AG10803 (cell line): Measurements from ENCODE around the gene FAM131A.

Experiments
- DNase-seq: peaks from one replicate; pipeline ENCODE4 v3.0.0; 2010; ENCODE audit warnings: low read depth
- H3K4me3 ChIP-seq: 2 replicates; pipeline ENCODE4 v1.5.1; 2011; ENCODE audit warnings: mild to moderate bottlenecking, low read length, control low read depth
- CTCF ChIP-seq: conservative IDR thresholded peaks from 2 replicates; pipeline ENCODE4 v1.5.1; 2011; ENCODE audit warnings: mild to moderate bottlenecking, low read length, control low read depth, inconsistent platforms

FAM131A gene

GRCh38 chr3:184375747-184376461 lies 38.5 kb downstream of the FAM131A start:
- no peak for TF ChIP-seq CTCF
- H3K4me3 ChIP-seq, result no peak overlapping the region
- DNase-seq, result no peak

GRCh38 chr3:184377374-184377773 lies 40.0 kb downstream of the FAM131A start:
- no peak overlapping the region for H3K4me3 ChIP-seq
- no peak for DNase-seq
- TF ChIP-seq CTCF, result no peak

DNA sequence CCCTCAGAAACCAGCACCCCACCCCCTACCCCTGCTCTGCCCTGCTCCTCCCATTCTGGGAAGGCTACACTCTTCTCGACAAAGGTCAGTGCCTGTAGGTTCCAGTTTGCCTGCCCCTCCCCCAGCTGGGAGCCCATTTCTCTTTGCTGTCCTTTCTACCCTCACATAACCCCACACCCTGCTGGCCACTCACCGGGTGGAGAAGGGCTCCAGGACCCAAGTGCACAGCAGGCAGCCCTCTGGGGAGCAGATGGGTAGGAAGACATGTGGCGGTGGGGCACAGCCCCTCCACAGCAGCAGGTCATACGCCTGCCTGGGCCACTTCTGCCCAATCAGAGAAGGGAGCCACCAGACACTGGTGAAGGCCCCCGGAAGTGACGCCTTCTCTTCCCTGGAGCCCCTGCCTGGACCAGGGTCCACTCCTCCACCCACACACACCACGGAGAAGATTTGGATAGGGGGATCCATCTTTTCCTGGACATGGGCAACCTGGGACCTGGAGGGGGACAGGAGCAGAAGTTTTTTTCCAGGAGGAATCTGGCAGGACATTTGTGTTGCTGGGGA lies 40.6 kb downstream of the FAM131A start, which contains the start of gene THPO:
Gene THPO, minus strand, starts transcription at position 326 of the 564 bp plus-strand sequence. CDS start 1,948 bp downstream, outside the sequence.
- no peak for DNase-seq
- TF ChIP-seq CTCF, result no peak
- no peak within 1 kb of the TSS for H3K4me3 ChIP-seq

DNA sequence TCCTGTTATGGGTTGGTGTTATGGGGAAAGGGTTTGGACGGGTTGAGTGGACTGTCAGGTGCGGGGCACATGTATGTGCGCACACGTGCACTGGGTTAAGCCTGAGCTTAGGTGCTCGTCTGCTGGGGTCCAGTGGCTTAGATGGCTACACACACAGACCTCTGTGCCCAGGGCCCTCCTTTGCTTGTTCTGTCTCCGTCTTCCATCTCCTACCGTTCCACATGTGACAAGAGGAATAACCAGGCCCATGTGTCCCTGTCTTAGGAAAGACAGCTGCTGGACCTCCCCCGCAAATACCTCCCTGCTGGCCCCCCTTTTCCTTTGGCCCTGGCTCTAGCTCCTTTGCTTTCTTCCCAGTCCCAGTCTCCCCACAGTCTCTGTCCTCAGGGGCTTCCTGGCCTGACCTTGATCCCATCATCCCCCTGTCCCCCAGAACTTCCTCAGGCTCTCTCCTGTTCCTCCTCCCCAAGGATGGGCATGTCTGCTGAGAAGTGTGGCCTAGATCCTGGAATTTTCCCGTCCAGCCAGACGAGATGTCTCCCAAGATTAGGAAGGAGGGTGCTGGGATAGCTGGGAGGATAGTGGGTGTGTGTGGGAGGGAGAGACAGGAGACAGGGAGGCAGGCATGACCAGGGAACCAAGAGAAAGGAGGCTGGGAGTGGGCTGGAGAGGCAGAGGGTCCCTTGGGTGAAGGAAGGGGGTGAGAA lies 41.4 kb downstream of the FAM131A start:
- H3K4me3 ChIP-seq, result no peak overlapping the region
- no peak for DNase-seq
- TF ChIP-seq CTCF, result no peak

- H3K4me3 ChIP-seq, result peak within 1 kb of the TSS; percentile 41
- no peak for TF ChIP-seq CTCF
- DNase-seq, result no peak
These were observed 42.2 kb downstream of the FAM131A start, which contains the start of gene CHRD for GRCh38 chr3:184379358-184380184. Gene CHRD (plus strand): TSS chr3:184380054. CDS start chr3:184380319, 265 bp downstream.

DNA sequence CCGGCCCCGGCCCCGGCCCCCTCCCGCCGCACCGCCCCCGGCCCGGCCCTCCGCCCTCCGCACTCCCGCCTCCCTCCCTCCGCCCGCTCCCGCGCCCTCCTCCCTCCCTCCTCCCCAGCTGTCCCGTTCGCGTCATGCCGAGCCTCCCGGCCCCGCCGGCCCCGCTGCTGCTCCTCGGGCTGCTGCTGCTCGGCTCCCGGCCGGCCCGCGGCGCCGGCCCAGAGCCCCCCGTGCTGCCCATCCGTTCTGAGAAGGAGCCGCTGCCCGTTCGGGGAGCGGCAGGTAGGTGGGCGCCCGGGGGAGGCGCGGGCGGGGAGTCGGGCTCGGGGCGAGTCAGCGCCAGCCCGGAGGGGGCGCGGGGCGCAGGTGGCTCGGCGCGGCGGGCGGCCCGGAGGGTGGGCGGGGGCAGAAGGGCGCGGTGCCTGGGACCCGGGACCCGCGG lies 42.8 kb downstream of the FAM131A start:
- DNase-seq, result peak; percentile 31
- no peak for TF ChIP-seq CTCF
- 0 out of 2 replicates have a peak overlapping the region, but pooled peaks have one; percentile 12 for H3K4me3 ChIP-seq
